HG02588 (cell line): Measurements from ENCODE around the gene CNOT2.

Experiments used
- ATAC-seq: cut with Tn5 transposase; IDR thresholded peaks from one replicate; pipeline ENCODE4 v1.9.1; 2021; ENCODE audit warnings: mild to moderate bottlenecking, moderate library complexity; ENCODE audit not compliant: unreplicated experiment

CNOT2 gene, protein sequence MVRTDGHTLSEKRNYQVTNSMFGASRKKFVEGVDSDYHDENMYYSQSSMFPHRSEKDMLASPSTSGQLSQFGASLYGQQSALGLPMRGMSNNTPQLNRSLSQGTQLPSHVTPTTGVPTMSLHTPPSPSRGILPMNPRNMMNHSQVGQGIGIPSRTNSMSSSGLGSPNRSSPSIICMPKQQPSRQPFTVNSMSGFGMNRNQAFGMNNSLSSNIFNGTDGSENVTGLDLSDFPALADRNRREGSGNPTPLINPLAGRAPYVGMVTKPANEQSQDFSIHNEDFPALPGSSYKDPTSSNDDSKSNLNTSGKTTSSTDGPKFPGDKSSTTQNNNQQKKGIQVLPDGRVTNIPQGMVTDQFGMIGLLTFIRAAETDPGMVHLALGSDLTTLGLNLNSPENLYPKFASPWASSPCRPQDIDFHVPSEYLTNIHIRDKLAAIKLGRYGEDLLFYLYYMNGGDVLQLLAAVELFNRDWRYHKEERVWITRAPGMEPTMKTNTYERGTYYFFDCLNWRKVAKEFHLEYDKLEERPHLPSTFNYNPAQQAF

DNA sequence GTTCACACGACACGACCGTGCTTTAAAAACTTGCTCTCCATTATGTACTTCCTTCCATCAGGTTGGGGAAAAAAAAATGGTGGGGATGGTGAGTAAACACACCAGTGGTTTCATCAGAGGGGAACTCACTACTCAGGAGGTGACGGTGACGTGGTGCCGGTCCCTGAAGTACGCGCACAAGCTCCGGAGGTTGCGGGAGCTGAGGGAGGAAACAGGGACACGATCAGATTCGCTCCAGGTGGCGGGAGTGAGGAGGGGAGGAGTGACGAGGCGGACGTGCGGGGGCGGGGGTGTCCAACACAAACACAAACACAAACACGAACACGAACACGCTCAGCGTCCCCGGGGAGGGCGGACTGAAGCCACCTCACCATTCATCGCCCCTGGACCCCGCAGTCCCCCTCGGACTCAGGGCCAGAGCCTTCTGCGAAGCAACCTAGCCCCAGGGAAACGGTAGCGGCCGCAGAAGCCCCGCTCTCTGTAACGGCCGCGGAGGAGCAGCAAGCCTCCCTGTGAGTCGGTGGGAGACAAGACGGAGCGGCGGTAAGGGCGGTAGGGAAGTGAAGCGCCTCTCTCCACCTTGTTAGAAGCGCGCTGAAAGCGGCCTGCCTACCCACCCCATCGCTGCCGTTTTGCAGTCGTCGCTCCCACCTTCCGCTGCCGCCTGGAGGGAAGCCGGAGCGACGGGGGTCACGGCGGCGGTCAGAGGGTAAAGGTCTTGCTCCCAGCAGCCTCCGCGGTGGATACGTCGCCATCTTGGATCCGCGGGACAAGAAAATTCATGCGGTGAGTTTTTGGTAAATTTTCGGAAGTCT lies at the start of gene CNOT2:
Gene CNOT2, plus strand, starts transcription at position 739 of the 815 bp plus-strand sequence. CDS start 34,794 bp downstream, outside the sequence.
- ATAC-seq, result peak; percentile 72

GRCh38 chr12:70194076-70194475 lies 49.2 kb upstream of the CNOT2 start:
- no peak for ATAC-seq

DNA sequence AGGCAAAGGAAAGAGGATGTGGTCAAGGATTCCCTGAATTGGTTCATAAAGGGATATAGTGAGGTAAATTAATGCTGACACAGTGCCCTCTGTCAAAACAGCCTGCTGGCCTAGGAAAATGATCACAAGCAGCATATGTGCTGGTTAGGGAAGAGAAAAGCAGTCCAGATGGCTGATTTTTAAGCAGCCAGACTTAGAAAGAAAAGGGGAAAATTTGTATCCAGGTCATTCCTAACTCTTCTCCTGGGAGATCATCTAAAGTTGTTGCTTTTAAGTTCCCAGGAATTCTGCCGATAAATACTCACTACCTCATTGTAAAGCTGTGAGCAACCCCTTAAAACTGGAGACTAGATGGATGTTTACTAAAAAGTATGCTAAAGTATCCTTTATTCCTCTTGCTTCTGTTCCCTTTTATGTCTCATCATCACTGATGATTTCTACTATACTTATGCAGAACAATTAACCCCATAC lies 46.4 kb upstream of the CNOT2 start:
- ATAC-seq, result no peak

- no peak for ATAC-seq
These were observed 45.9 kb upstream of the CNOT2 start for GRCh38 chr12:70197345-70197744.

GRCh38 chr12:70213707-70214106 lies 29.5 kb upstream of the CNOT2 start:
- no peak for ATAC-seq

DNA sequence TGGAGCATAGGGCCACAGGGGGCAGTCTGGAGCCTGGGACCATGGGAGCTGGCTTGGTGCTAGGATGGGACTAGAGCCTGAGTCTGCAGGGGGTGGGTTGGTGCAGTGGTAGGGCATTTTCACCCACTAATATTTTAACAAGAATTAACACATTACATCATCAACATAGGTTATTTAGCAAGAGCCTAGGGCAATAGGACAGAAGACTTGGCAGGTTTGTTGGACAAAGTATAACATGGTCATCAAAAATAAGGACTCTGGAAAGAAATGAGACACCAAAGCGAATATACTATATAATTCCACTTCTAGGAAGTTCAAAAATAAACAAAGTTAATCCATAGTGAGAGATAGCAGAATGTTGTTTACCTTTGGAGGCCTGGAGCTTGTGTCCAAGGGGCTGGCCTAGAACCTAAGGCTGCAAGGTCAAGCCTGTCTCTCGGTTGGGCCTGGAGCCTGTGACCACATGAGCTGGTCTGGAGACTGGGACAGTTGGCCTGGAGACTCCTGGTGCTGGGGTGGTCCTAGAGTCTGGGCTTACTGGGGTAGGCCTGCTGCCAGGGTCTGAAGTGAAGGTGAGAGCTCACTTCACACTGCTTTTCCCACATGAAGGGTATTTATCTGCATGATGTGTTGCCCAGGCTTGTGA lies 28.1 kb upstream of the CNOT2 start:
- ATAC-seq, result no peak

- ATAC-seq, result no peak
These were observed 25.8 kb upstream of the CNOT2 start for GRCh38 chr12:70217416-70217815.

GRCh38 chr12:70221626-70222025 lies 21.6 kb upstream of the CNOT2 start:
- no peak for ATAC-seq

DNA sequence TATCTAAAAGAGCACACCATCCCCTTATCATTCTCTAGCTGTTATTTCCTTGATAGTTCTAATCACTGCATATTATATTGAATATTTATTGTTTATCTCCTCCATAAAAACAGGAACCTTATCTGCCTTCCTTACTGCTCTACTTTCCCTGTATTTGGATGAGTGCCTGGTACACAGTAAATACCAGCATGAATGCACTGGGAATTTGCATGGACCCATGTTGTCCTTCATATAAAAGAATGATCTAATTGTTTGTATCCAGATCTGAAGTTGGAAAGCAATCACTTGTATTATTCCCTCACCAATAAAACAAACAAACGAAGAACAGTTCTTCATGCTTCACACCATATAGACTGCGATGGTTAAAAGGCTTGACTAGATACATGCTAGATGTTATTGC lies 15.3 kb upstream of the CNOT2 start:
- ATAC-seq, result no peak

DNA sequence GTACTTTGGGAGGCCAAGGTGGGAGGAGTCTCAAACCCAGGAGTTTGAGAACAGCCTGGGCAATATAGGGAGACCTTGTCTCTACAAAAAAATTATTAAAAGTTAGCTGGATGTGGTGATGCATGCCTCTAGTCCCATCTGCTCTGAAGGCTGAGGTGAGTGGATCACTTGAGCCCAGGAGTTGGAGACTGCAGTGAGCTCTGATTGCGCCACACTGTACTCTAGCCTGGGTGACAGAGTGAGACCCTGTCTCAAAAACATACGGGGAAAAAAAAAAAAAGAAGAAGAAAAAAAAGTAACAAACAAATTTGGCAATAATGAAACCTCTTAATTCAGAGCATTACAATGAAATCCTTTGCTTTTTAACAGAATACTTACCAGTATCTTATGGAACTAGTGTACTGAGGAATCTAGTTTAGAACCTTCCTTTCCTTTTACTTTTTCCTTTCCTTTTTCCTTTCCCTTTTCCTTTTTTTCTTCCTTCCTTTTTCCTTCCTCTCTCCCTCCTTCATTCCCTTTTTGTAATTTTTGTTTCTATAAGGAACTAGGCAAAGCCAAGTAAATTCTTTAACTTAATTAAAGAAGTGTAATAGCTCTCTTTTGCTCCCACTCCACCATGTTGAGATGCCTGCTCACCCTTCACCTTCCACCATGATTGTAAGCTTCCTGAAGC lies 12.2 kb upstream of the CNOT2 start:
- no peak for ATAC-seq

DNA sequence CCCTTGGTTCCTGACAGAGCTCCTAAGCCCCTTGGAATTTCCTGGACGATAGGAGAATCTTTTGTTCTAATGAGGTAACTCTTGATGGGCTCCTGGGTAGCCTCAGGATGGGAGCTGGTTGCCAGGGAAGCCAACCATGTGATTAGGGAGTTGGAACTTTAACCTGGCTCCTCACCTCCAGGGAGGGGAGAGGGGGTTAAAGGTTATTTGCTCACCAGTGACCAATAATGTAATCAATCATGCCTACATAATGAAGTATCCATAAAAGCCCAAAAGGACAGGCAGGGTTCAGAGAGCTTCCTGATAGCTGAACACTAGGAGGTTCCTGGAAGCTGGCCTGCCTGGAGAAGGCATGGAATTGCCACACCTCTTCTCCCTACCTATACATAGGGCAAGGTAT lies 6.2 kb upstream of the CNOT2 start:
- no peak for ATAC-seq

DNA sequence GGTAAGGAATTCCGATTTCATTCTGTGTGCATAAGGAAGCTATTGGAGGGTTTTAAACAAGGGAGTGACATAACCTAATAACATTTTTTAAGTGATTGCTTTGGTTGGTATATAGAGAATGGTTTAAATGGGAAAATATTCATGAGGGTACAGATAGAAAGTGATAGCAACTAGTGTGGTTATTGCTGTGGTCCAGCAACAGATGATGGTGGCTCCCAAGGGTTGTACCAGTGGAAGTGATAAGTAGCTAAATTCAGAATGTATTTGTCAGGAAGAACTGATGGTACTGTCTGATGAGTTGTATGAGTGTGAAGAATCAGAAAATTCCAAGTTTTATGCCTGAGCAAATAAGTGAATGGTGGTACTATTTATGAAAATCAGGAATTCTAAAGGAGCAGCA lies 2.6 kb upstream of the CNOT2 start:
- ATAC-seq, result no peak

- no peak for ATAC-seq
These were observed 1.4 kb upstream of the CNOT2 start for GRCh38 chr12:70241845-70242244.

GRCh38 chr12:70243510-70244371 lies 508 bp downstream of the CNOT2 start:
- peak; percentile 56 for ATAC-seq

DNA sequence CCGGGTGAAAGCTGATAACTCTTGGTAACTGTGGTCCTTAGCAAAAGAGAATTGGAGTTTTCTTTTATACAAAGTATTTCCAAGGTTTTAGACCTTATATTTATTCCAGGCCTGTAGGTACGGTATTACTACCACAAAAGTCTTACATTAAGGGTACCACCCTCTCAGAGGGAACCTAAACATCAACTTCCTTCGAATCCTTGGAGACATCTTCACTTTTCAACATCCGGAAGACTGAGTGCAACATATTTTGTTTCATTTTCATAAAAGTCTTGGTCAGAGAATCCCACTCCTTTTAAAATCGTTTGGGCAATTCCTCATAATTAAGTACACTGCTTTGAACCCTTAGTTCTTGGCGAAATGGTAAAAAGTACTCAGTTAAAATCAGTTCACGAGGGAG lies 1.2 kb downstream of the CNOT2 start:
- ATAC-seq, result no peak

DNA sequence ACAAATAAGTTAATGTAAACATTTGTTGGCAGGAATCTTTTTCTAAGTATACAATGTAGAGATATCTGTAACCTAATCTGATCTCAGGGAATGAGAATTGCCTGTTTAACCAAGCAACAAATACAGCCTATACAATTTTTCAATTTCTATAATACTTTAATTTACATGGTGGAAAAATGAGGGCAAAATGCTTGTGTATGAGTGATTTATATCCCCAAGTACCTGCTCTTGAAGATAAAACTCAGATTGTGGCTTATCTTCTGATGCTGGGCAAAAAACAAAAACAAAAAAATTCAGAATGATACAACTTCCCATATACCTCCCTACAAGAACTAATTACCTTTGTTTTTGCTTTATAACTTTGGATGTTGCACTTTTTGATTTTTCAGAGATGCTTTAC lies 2.2 kb downstream of the CNOT2 start:
- ATAC-seq, result no peak

DNA sequence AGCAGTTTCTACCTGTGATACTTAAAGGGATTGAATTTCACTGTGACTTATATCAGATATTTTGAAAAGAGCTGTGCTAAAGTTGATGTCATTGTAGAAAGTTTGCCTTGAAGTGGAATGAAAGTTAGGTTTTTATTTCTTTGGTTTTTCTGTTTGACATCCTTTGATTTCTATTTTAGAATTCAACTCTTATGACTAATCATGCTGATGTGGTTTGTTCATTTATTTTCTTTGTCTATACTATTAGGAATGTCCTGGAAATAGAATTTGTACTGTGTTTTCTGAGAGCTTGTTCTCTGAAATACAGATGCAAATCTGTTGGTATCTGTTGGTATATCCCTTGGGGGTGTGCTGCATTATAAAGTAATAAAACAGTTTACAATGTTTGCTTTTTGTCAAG lies 3.3 kb downstream of the CNOT2 start:
- ATAC-seq, result no peak

DNA sequence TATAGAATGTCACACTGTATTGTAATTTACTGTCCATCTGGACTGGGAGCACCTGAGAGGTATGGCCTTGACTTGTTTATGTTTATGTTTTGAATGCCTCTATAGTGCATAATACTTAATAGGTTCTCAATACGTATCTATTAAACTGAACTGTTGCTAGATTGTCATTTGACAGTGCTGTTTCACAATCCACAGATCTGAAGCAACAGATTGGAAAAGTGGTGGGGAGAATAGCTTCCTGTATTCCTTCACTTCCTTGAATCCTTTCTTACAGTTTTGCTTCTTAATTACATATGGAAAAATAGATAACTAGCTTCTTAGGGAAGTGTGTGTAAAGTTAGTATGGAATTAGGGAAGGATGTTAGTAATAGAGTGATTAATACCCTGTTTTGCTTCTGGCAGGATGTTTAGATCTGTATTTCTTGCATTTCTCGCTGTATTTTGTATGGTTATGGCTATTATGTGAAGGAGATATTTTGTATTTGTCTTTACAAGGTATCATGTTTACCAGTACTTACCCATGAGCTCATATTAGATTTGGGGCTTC lies 4.5 kb downstream of the CNOT2 start:
- no peak for ATAC-seq

- ATAC-seq, result no peak
These were observed 5.6 kb downstream of the CNOT2 start for GRCh38 chr12:70248876-70249275.
